H1 (cell line): ENCODE measurements around the gene SH3GL1. TPM values are rescaled to one million over a fixed set of nuclear protein-coding genes. Genes with fewer than 3 reads are reported as not detected.

Experiments used
- CTCF ChIA-PET: fragments of 300-600 bp; sonication (Branson Sonifier 250); formaldehyde crosslinking; loops from one replicate; lab custom pipeline; 2021; ENCODE audit not compliant: partially characterized antibody; lab: Charles Lee
- POLR2A ChIA-PET: fragments of 300-600 bp; sonication (Branson Sonifier 250); formaldehyde crosslinking; loops from one replicate; lab custom pipeline; 2021; ENCODE audit warnings: inconsistent platforms; ENCODE audit not compliant: partially characterized antibody; lab: Charles Lee
- DNase-seq, 2 experiments: peaks; one replicate each; pipeline versions ENCODE4 v3.0.0 to v3.0.0-alpha.2; 2010 to 2022; ENCODE audit warnings: low spot score in 2 of 2, low read depth in 1 of 2, mixed read lengths in 1 of 2
- FAIRE-seq: peaks from 2 replicates; lab custom pipeline; 2011; peaks lifted over from hg19 to GRCh38; lab: Jason Lieb, UNC
- H2AFZ ChIP-seq: 2 replicates; pipeline ENCODE4 v1.8.1; 2012; ENCODE audit warnings: low read length, inconsistent platforms
- H2AK5ac ChIP-seq: 2 replicates; pipeline ENCODE4 v1.6.1; 2013; ENCODE audit warnings: low read depth, low read length
- H2BK120ac ChIP-seq: replicated peaks from 2 replicates; pipeline ENCODE3; 2013; ENCODE audit warnings: low read depth, low read length, inconsistent platforms
- H2BK12ac ChIP-seq: 2 replicates; pipeline ENCODE4 v1.6.1; 2013; ENCODE audit warnings: low read depth, low read length
- H2BK15ac ChIP-seq: 2 replicates; pipeline ENCODE4 v1.6.1; 2013; ENCODE audit warnings: low read length
- H2BK20ac ChIP-seq: 2 replicates; pipeline ENCODE4 v1.6.1; 2013; ENCODE audit warnings: low read length
- H2BK5ac ChIP-seq: 2 replicates; pipeline ENCODE4 v1.6.1; 2013; ENCODE audit warnings: low read depth, low read length
- H3K14ac ChIP-seq: 2 replicates; pipeline ENCODE4 v1.6.1; 2013; ENCODE audit warnings: inconsistent platforms; ENCODE audit not compliant: insufficient read length
- H3K18ac ChIP-seq: 2 replicates; pipeline ENCODE4 v1.6.1; 2013; ENCODE audit warnings: low read length; ENCODE audit errors: extremely low read depth
- H3K23ac ChIP-seq: 2 replicates; pipeline ENCODE4 v1.6.1; 2013; ENCODE audit warnings: inconsistent platforms; ENCODE audit not compliant: insufficient read length
- H3K23me2 ChIP-seq: 2 replicates; pipeline ENCODE4 v1.6.1; 2013; ENCODE audit warnings: low read depth, low read length
- H3K27ac ChIP-seq: 2 replicates; pipeline ENCODE4 v1.6.1; 2011; ENCODE audit warnings: low read depth, low read length, inconsistent platforms
- H3K27me3 ChIP-seq, 4 experiments: replicated peaks in 1 of 4; 1 replicate in 1 of 4; 2 replicates in 3 of 4; pipeline versions ENCODE4 v1.6.1 to v1.8.1; 2011 to 2013; ENCODE audit warnings: low read length in 3 of 4, mild to moderate bottlenecking in 3 of 4, inconsistent platforms in 2 of 4, mixed read lengths in 2 of 4, moderate library complexity in 1 of 4; ENCODE audit not compliant: control insufficient read depth in 3 of 4, insufficient read depth in 3 of 4; ENCODE audit errors: extremely low read depth in 1 of 4
- H3K36me3 ChIP-seq, 4 experiments: 2 replicates each; pipeline versions ENCODE4 v1.6.1 to v1.8.1; 2011 to 2013; ENCODE audit warnings: mild to moderate bottlenecking in 4 of 4, low read length in 3 of 4, moderate library complexity in 2 of 4, control low read depth in 1 of 4, inconsistent platforms in 1 of 4; ENCODE audit not compliant: insufficient read depth in 4 of 4, control insufficient read depth in 2 of 4
- H3K4ac ChIP-seq: replicated peaks from 2 replicates; pipeline ENCODE3; 2013; ENCODE audit warnings: low read length, low read depth, mixed read lengths, inconsistent platforms; ENCODE audit not compliant: insufficient read length
- H3K4me1 ChIP-seq, 4 experiments: replicated peaks in 1 of 4; 1 replicate in 1 of 4; 2 replicates in 3 of 4; pipeline versions ENCODE4 v1.6.1 to v1.8.1; 2011 to 2013; ENCODE audit warnings: low read length in 3 of 4, inconsistent platforms in 2 of 4, mixed read lengths in 1 of 4; ENCODE audit not compliant: insufficient read depth in 4 of 4, control insufficient read depth in 3 of 4
- H3K4me2 ChIP-seq, 2 experiments: 2 replicates each; pipeline versions ENCODE4 v1.6.1 to v1.8.1; 2011 to 2013; ENCODE audit warnings: low read depth in 2 of 2, low read length in 2 of 2, control low read depth in 1 of 2, inconsistent platforms in 1 of 2, mild to moderate bottlenecking in 1 of 2; ENCODE audit not compliant: insufficient read depth in 1 of 2
- H3K4me3 ChIP-seq, 4 experiments: fragments of 200-600, 300-600 bp in 1 of 4; sonication (generic), shearing (Covaris generic), sonication (Bioruptor Twin) in 1 of 4; 2 replicates each; pipeline versions ENCODE4 v1.5.1 to v1.8.1; 2011 to 2016; ENCODE audit warnings: low read length in 4 of 4, low read depth in 3 of 4, control low read depth in 2 of 4, inconsistent platforms in 2 of 4, mild to moderate bottlenecking in 2 of 4, mixed read lengths in 1 of 4, moderate library complexity in 1 of 4; ENCODE audit not compliant: insufficient read depth in 2 of 4; ENCODE audit errors: extremely low read depth in 1 of 4
- H3K56ac ChIP-seq: replicated peaks from 2 replicates; pipeline ENCODE3; 2013; ENCODE audit warnings: low read depth, mild to moderate bottlenecking, mixed read lengths, low read length, inconsistent platforms; ENCODE audit not compliant: insufficient read length
- H3K79me1 ChIP-seq: 2 replicates; pipeline ENCODE4 v1.6.1; 2013; ENCODE audit warnings: low read depth, low read length, control low read depth
- H3K79me2 ChIP-seq, 2 experiments: 2 replicates each; pipeline versions ENCODE4 v1.6.1 to v1.8.1; 2012 to 2013; ENCODE audit warnings: low read length in 2 of 2, mild to moderate bottlenecking in 2 of 2, inconsistent platforms in 1 of 2; ENCODE audit not compliant: insufficient read depth in 2 of 2, control insufficient read depth in 1 of 2
- H3K9ac ChIP-seq, 4 experiments: replicated peaks in 1 of 4; 1 replicate in 1 of 4; 2 replicates in 3 of 4; pipeline versions ENCODE4 v1.6.1 to v1.8.1; 2011 to 2013; ENCODE audit warnings: low read depth in 3 of 4, low read length in 3 of 4, control low read depth in 2 of 4, mild to moderate bottlenecking in 2 of 4, moderate library complexity in 2 of 4, inconsistent platforms in 1 of 4; ENCODE audit errors: extremely low read depth in 1 of 4
- H3K9me3 ChIP-seq, 2 experiments: 2 replicates each; pipeline versions ENCODE4 v1.6.1 to v1.8.1; 2012 to 2013; ENCODE audit warnings: mild to moderate bottlenecking in 2 of 2, moderate library complexity in 2 of 2, control low read depth in 1 of 2, inconsistent platforms in 1 of 2, low read depth in 1 of 2, low read length in 1 of 2, mixed read lengths in 1 of 2; ENCODE audit not compliant: insufficient read depth in 2 of 2
- H4K20me1 ChIP-seq, 2 experiments: replicated peaks in 1 of 2; 2 replicates each; pipeline versions ENCODE3 to v1.8.1; 2011 to 2013; ENCODE audit warnings: inconsistent platforms in 2 of 2, low read length in 2 of 2, mild to moderate bottlenecking in 1 of 2; ENCODE audit not compliant: insufficient read depth in 2 of 2, control insufficient read depth in 1 of 2
- H4K5ac ChIP-seq: 2 replicates; pipeline ENCODE4 v1.6.1; 2013; ENCODE audit warnings: low read length, low read depth, mixed read lengths, inconsistent platforms; ENCODE audit not compliant: insufficient read length
- H4K8ac ChIP-seq: 2 replicates; pipeline ENCODE4 v1.8.0; 2013; ENCODE audit warnings: mild to moderate bottlenecking, moderate library complexity, low read length, inconsistent platforms; ENCODE audit not compliant: insufficient read depth; ENCODE audit errors: extremely low read depth
- H4K91ac ChIP-seq: replicated peaks from 2 replicates; pipeline ENCODE3; 2013; ENCODE audit warnings: low read length, mixed read lengths, inconsistent platforms; ENCODE audit not compliant: insufficient read length
- ASH2L ChIP-seq: fragments of 200-600, 300-600 bp; sonication (generic); IDR thresholded peaks from one replicate; pipeline ENCODE4 v1.7.1; 2017; ENCODE audit warnings: low read length
- ATF3 ChIP-seq: IDR thresholded peaks from 2 replicates; pipeline ENCODE4 v1.6.1; 2011; ENCODE audit warnings: low read depth, mild to moderate bottlenecking, low read length; ENCODE audit not compliant: insufficient read depth
- BACH1 ChIP-seq: IDR thresholded peaks from 2 replicates; pipeline ENCODE4 v1.6.1; 2012; ENCODE audit warnings: low read length, improper control_type of control experiment
- BCL11A ChIP-seq, 2 experiments: IDR thresholded peaks; one replicate each; pipeline ENCODE4 v1.6.1; 2011; ENCODE audit warnings: low read depth in 2 of 2, low read length in 2 of 2, mild to moderate bottlenecking in 2 of 2
- CHD2 ChIP-seq: IDR thresholded peaks from 2 replicates; pipeline ENCODE4 v1.6.1; 2012; ENCODE audit warnings: low read length, improper control_type of control experiment
- CTBP2 ChIP-seq: IDR thresholded peaks from 2 replicates; pipeline ENCODE4 v1.7.0; 2011; ENCODE audit warnings: borderline replicate concordance, mild to moderate bottlenecking, moderate library complexity, mixed read lengths, low read length; ENCODE audit not compliant: insufficient read depth, insufficient read length
- KDM5A ChIP-seq: fragments of 200-600 bp; IDR thresholded peaks from 2 replicates; pipeline ENCODE4 v1.7.1; 2012; ENCODE audit warnings: mild to moderate bottlenecking, low read length, inconsistent platforms, mixed read lengths
- SAP30 ChIP-seq: fragments of 300-600 bp; sonication (generic); IDR thresholded peaks from 2 replicates; pipeline ENCODE4 v1.7.1; 2012; ENCODE audit warnings: low read length, moderate library complexity, mild to moderate bottlenecking, inconsistent platforms; ENCODE audit not compliant: insufficient read depth, insufficient replicate concordance
- SIX5 ChIP-seq: IDR thresholded peaks from 2 replicates; pipeline ENCODE4 v1.6.1; 2011; ENCODE audit warnings: mild to moderate bottlenecking, low read depth, low read length
- TBP ChIP-seq: IDR thresholded peaks from 2 replicates; pipeline ENCODE4 v1.6.1; 2011; ENCODE audit warnings: low read depth, low read length, improper control_type of control experiment
- YY1 ChIP-seq: IDR thresholded peaks from 2 replicates; pipeline ENCODE4 v1.6.1; 2011; ENCODE audit warnings: low read depth, mild to moderate bottlenecking, low read length
- ZNF274 ChIP-seq: IDR thresholded peaks from 2 replicates; pipeline ENCODE4 v1.7.0; 2012; ENCODE audit warnings: low read length, borderline replicate concordance; ENCODE audit errors: extremely low read depth
- WGBS, 2 experiments: shearing (Covaris generic) in 1 of 2; methylation state at CpG; one replicate each; pipeline versions ENCODE4 v1.1.6 to v1.1.7; 2013 to 2015; ENCODE audit warnings: low lambda C conversion rate in 2 of 2, mixed read lengths in 2 of 2, inconsistent platforms in 1 of 2, low coverage in 1 of 2, missing lambda C conversion rate in 1 of 2; ENCODE audit not compliant: insufficient replicate concordance in 2 of 2, insufficient coverage in 1 of 2, insufficient read length in 1 of 2; ENCODE audit errors: extremely low coverage in 1 of 2, missing lambda C conversion rate in 1 of 2; 5-methylcytosine and 5-hydroxymethylcytosine counted together
- polyA plus RNA-seq, 7 experiments: library from polyadenylated mRNA; depleted of rRNA in 3 of 7; stranded (reverse) in 5 of 7; unstranded in 2 of 7; fragments of >200 nt in 5 of 7; fragments of 200-250 nt in 2 of 7; gene quantifications; 1 replicate in 5 of 7; 2 replicates in 1 of 7; 4 replicates in 1 of 7; pipeline versions ENCODE4 v1.2.1 to v1.2.3, GENCODE V29; 2011 to 2013; ENCODE audit warnings: missing spikeins in 2 of 7, mixed read lengths in 2 of 7
- total RNA-seq: library from RNA; stranded (reverse); fragmentation: NEBNext Ultra II Directional; extraction: Animal tissue kit (Norgen Biotek cat#: 25700); gene quantifications from 2 replicates; pipeline ENCODE4 v1.2.1, GENCODE V29; 2021

SH3GL1 gene
- total and polyA plus RNA-seq, 2 of the 8 experiments (the other 6 are each of a cell fraction or from before 2014, with no cell fraction given), result 81.5 to 102 TPM

- no peak overlapping the region for H3K4me3 ChIP-seq
- no peak overlapping the region for H2BK15ac ChIP-seq
- no peak overlapping the region for H2BK20ac ChIP-seq
- H3K36me3 ChIP-seq, result peaks cover 8 to 16% (median 12%) of the 10 kb centered on the region in 4 experiments; a peak in 5 of 8 replicates
- FAIRE-seq (no peak), DNase-seq (peak in 1 of 2 experiments; percentile 76)
- H4K20me1 ChIP-seq, result peaks cover 12 to 33% of the 10 kb centered on the region in 2 experiments
- H4K91ac ChIP-seq, result no peak overlapping the region
- no peak overlapping the region for H3K4me2 ChIP-seq
- H3K9me3 ChIP-seq, result no peaks in the 10 kb centered on the region
- H3K79me2 ChIP-seq, result no peaks in the 10 kb centered on the region
- no peak overlapping the region for H2AK5ac ChIP-seq
- H2BK12ac ChIP-seq, result 0 out of 2 replicates have a peak overlapping the region, but pooled peaks have one; percentile 9
- no peak overlapping the region for H2AFZ ChIP-seq
- H3K18ac ChIP-seq, result no peak overlapping the region
- 90% methylated on average over 14 of the region's 22 CpGs; no CpG with 5 or more reads in 1 of the 2 experiments for WGBS, 2 experiments
- H2BK120ac ChIP-seq, result no peak overlapping the region
- peaks cover 0 to 13% (median 2%) of the 10 kb centered on the region in 4 experiments; a peak in 3 of 7 replicates for H3K4me1 ChIP-seq
- H3K4ac ChIP-seq, result no peak overlapping the region
- peaks cover 8% of the 10 kb centered on the region; the same call in 1 of the 2 replicates for H3K79me1 ChIP-seq
- H4K5ac ChIP-seq, result no peak overlapping the region
- no peak overlapping the region for H3K56ac ChIP-seq
- ChIA-PET CTCF (interaction anchor here (0.6 to 4.4 kb wide), 22 partner anchors 9 to 1128 kb away, joined by 3 to 42 read pairs (median 4); partner anchors contain the start of genes CHAF1A and SH3GL1), POLR2A (interaction anchor here (0.8 to 13.0 kb wide), 16 partner anchors 10 to 378 kb away, joined by 3 to 72 read pairs (median 4); partner anchors contain the start of genes CHAF1A, EEF2, MPND and SH3GL1)
- H3K14ac ChIP-seq, result no peak overlapping the region
- no peaks in the 10 kb centered on the region for H3K23me2 ChIP-seq
- no peak overlapping the region for H3K27ac ChIP-seq
- no peaks in the 10 kb centered on the region for H3K27me3 ChIP-seq
- no peak overlapping the region for H4K8ac ChIP-seq
- H3K23ac ChIP-seq, result no peak overlapping the region
- peak overlapping the region; percentile 16; the same call in 1 of the 2 replicates for H2BK5ac ChIP-seq
- H3K9ac ChIP-seq, result no peak overlapping the region
- no peak for TF ChIP-seq BCL11A (IDR thresholded peaks at IDR 0.05; ENCODE audit: low read depth in 2 of 2, low read length in 2 of 2)
- no peak for TF ChIP-seq CTBP2
- no peak for TF ChIP-seq YY1
- TF ChIP-seq BACH1, result no peak
- TF ChIP-seq SIX5, result no peak
- no peak for TF ChIP-seq SAP30
- no peak for TF ChIP-seq TBP
- no peak for TF ChIP-seq ATF3
- TF ChIP-seq ASH2L, result no peak
- TF ChIP-seq CHD2, result no peak
- no peak for TF ChIP-seq KDM5A
- no peak for TF ChIP-seq ZNF274
Observed at GRCh38 chr19:4362831-4363545, 37.4 kb downstream of the SH3GL1 start.
